Measurements from ENCODE around the gene PARP8.

PARP8 gene

DNA sequence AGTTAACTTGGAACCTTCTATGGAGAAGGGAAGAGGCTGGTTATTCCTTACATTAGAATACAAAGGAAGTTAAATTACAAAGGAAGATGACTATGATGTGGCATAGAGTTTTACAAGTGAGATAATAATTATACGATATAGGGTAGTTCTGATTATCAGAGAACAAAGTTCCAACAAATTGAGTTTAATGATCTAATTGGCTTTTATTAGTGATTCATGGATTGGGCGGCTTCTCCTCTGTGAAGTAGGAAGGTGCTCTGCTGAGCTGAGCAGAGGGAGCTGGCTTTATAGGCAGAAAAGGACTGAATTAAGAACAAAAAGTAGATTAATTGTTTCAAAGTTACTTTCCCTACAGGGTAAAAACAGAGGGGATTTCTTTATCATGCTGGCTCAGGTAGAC is 49.7 kb downstream of the PARP8 start:
- no peak for DNase-seq (ENCODE audit: low read depth)
- no peak overlapping the region for H3K4me3 ChIP-seq (ENCODE audit: low read length)
- TF ChIP-seq, protein P1, sequence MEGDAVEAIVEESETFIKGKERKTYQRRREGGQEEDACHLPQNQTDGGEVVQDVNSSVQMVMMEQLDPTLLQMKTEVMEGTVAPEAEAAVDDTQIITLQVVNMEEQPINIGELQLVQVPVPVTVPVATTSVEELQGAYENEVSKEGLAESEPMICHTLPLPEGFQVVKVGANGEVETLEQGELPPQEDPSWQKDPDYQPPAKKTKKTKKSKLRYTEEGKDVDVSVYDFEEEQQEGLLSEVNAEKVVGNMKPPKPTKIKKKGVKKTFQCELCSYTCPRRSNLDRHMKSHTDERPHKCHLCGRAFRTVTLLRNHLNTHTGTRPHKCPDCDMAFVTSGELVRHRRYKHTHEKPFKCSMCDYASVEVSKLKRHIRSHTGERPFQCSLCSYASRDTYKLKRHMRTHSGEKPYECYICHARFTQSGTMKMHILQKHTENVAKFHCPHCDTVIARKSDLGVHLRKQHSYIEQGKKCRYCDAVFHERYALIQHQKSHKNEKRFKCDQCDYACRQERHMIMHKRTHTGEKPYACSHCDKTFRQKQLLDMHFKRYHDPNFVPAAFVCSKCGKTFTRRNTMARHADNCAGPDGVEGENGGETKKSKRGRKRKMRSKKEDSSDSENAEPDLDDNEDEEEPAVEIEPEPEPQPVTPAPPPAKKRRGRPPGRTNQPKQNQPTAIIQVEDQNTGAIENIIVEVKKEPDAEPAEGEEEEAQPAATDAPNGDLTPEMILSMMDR (conservative IDR thresholded peaks at IDR 0.05; ENCODE audit: low read depth, low read length): no peak

DNA sequence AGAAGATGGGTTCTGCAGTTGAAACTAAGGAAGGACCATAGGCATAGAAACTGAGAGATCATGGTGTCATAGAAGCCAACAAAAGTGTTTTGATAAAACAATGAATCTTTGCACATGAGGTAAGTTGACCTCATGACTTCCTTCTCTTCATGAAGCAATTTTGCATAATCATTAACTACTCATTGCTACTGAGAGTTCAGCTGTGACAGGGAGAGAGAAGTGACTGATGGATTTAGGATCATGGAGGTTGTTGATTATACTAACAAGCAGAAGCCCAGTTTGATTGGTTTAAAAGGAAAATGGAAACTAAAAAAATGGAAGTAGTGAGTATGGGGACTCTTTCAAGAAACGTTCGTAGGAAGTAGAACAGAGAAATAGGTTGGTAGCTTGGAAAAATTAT is 51.2 kb downstream of the PARP8 start:
- TF ChIP-seq, protein P1 (conservative IDR thresholded peaks at IDR 0.05; ENCODE audit: low read depth, low read length): no peak
- H3K4me3 ChIP-seq (ENCODE audit: low read length): no peak overlapping the region
- no peak for DNase-seq (ENCODE audit: low read depth)

DNA sequence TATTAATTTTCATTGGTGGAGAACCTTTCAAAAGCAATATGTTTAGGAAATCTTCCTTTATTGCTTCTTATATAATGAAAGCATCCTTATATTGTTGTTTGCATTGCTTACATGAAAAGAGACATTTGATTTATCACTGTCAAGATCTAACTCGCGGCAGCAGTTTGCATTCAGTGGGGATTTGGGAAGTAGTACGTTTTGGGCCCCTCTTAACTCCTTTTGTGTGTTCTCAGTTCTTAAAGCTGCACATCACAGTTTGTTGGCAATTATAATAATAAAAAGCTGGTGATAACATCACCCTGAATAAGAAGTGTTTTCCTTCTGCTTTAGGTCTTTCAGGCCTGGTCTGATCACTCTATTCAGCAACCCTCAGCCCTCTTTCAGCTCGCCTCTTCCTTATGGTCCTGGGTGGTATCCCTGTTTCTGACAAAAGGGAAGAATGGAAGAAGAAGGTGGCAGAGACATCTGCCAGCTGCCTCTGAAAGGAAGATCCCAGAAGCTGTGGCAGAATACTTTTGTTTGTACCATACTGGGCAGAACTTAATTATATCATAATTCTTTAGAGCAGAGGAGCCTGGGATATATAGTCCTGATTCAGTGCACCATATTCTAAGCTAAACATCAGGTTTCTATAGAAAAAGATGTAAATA is 53.7 kb downstream of the PARP8 start:
- TF ChIP-seq, protein P1 (conservative IDR thresholded peaks at IDR 0.05; ENCODE audit: low read depth, low read length): no peak
- no peak overlapping the region for H3K4me3 ChIP-seq (ENCODE audit: low read length)
- no peak for DNase-seq (ENCODE audit: low read depth)

DNA sequence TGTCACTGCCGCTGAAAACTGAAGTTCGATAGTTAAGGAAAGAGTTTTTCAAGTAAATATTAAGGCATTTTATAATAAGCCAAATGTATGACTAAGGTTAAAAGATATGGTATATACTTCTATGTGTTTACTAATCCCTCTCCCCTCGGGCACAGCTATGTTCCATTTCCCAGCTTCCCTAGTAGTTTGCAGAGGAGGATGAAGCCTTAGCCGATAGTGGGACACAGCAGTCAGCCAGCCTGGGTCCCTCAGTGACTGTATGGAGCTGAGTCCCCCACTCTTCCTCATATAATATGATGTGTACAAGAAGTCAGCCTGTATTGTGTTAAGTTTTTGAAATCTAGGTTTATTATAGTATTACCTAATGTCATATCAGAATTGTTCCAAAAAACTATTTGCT is 55.8 kb downstream of the PARP8 start:
- TF ChIP-seq, protein P1 (conservative IDR thresholded peaks at IDR 0.05; ENCODE audit: low read depth, low read length): no peak
- H3K4me3 ChIP-seq (ENCODE audit: low read length): no peak overlapping the region
- no peak for DNase-seq (ENCODE audit: low read depth)

DNA sequence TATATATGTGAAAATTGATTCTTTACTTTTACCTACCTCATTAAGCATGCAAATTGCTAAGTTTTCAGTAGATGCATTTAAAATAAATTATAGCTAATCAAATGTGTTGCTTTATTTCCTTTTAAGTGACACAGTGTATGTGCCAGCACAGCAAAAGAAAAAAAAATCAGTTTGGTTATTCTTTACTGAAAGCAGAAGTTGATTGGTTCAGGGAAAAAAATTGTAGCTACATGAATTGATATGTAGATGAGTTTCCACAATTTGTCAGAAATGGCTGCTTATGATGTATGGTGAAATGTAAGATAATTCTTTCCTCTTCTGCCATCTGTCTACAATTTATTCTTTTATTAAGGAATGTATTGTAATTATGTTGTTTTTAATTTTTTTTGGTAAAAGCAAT is 57.8 kb downstream of the PARP8 start:
- H3K4me3 ChIP-seq (ENCODE audit: low read length): no peak overlapping the region
- DNase-seq (ENCODE audit: low read depth): no peak
- TF ChIP-seq, protein P1 (conservative IDR thresholded peaks at IDR 0.05; ENCODE audit: low read depth, low read length): no peak

DNA sequence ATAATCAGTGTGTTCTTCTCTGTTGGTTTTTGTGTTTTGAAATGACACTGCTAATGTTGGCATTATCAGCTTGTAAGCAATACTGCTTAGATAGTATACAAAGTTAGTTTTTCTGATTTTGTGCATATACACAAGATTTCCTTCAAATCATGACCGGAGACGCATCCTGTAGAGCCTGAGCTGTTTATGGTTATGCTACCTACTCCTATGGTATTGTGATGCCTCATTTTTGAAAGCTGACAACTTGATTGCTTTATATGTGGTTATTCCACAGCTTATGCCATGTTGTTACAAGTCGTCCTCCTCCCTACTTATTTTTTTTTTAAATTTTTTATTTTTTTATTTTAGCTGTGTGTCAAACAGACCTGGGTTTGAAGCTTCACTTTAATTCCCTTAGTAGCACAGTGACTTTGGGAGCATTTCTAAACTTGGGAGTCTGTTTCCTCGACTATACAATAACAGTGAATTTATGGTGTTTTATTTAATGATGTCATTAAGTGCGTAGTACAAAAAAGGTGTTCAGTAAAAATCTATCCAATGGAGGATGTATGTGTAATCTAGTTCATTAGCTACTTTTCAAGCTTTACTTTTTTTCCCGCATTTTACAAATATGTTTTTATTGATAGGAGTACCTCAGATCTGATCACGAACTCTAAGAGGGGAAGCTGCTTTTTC is 59.5 kb downstream of the PARP8 start:
- TF ChIP-seq, protein P1 (conservative IDR thresholded peaks at IDR 0.05; ENCODE audit: low read depth, low read length): no peak
- no peak for DNase-seq (ENCODE audit: low read depth)
- no peak overlapping the region for H3K4me3 ChIP-seq (ENCODE audit: low read length)

Measured in retinal pigment epithelial cell (primary cell).